Choroid plexus epithelial cell (primary cell): Measurements from ENCODE around the gene PDZD11.
A peak's percentile ranks its signal among the peaks of the same experiment; 100 is the strongest.

Experiments used
- DNase-seq: peaks from one replicate; pipeline ENCODE4 v3.0.0-alpha.2; 2010; ENCODE audit warnings: low read depth
- H3K4me3 ChIP-seq: 2 replicates; pipeline ENCODE4 v1.5.1; 2011; ENCODE audit warnings: low read depth, mild to moderate bottlenecking, control low read depth, low read length, moderate library complexity
- CTCF ChIP-seq: conservative IDR thresholded peaks from 2 replicates; pipeline ENCODE4 v1.5.1; 2011; ENCODE audit warnings: low read depth, mild to moderate bottlenecking, control low read depth, inconsistent platforms, low read length, moderate library complexity

The PDZD11 gene

GRCh38 chrX:70322784-70323183 is 33.1 kb upstream of the PDZD11 start:
- no peak for DNase-seq
- H3K4me3 ChIP-seq: no peak overlapping the region
- TF ChIP-seq CTCF: no peak

- H3K4me3 ChIP-seq: no peak overlapping the region
- DNase-seq: peak; percentile 48
- no peak for TF ChIP-seq CTCF
These were observed 23.8 kb upstream of the PDZD11 start for GRCh38 chrX:70313503-70313902.

DNA sequence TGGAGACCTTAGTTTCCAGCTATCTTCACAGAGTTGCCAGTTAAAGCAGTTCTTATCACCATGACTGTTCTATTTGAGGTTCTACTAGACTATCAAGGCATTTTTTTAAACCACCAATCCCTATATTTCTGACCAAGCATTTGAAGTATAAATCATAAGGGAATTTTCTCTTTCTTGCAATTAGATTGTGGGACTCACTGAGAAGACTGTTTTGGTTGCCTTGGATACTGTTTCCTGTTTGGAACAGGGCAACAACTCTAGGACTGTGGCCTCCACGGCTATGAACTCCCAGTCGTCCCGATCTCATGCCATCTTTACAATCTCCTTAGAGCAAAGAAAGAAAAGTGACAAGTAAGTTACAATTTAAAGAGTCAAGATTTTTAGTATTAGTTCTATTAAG is 12.0 kb upstream of the PDZD11 start:
- H3K4me3 ChIP-seq: no peak overlapping the region
- no peak for TF ChIP-seq CTCF
- DNase-seq: peak; percentile 62

- H3K4me3 ChIP-seq: no peak overlapping the region
- no peak for TF ChIP-seq CTCF
- DNase-seq: no peak
These were observed 3.9 kb upstream of the PDZD11 start for GRCh38 chrX:70293621-70294020.

DNA sequence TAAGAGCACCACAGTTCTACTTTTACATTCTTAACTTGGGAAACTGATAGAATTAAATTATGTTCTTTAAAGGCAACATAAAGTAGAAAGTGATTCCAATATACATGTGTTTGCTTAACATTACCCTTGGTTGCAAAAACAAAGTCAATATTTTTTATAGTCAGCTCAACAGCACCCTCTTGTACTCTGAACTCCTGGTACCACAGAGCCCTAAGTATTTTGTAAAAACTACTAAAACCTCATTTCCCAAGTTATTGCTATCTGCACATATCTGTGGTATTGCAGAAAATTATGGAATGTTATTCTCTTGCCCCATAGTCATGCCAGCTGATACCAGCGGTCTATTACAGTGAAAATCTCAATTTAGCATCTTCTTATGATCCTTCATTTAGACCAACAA is 3.1 kb upstream of the PDZD11 start:
- DNase-seq: peak; percentile 31
- no peak overlapping the region for H3K4me3 ChIP-seq
- TF ChIP-seq CTCF: no peak

GRCh38 chrX:70289168-70289792 is 447 bp downstream of the PDZD11 start:
- no peak for TF ChIP-seq CTCF
- H3K4me3 ChIP-seq: peak overlapping the region; percentile 80
- peak; percentile 4 for DNase-seq

DNA sequence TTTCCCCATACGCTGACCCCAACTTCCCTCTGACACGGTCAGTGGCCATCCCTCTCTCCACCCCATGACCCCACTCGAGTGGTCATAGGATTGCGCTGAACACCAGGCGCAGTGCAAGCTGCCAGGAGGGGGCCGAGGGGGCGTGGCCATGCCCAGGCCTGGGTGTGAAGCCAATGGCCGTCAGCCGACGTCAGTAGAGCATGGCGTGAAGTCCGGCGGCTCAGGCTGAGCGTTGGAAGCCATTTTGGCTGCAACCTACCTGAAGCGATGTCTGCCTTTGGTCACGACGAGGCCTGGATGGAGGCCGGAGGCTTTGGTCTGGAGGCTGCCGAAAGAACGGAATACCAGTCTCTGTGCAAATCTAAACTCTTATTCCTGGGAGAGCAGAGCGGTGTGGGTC is 7.8 kb downstream of the PDZD11 start, which contains the start of gene RAB41:
Gene RAB41, plus strand, starts transcription at position 222 of the 400 bp plus-strand sequence. Its CDS starts 46 bp downstream, at position 268.
- TF ChIP-seq CTCF: no peak
- no peak within 1 kb of the TSS for H3K4me3 ChIP-seq
- no peak for DNase-seq
